NCI-H748 (cell line): ENCODE data around the gene SLC39A9.
"Not testable (repeated sequence)": the region's sequence is repeated elsewhere in the genome, so short reads cannot be mapped to it uniquely, and the experiment has no call there.

Experiments used
- DNase-seq: peaks from one replicate; lab custom pipeline; 2025; ENCODE audit not compliant: unreplicated experiment; lab: John Stamatoyannopoulos, UW

Gene SLC39A9

GRCh38 chr14:69475194-69475818 lies 76.8 kb downstream of the SLC39A9 start:
- DNase-seq, result peak; percentile 47

DNA sequence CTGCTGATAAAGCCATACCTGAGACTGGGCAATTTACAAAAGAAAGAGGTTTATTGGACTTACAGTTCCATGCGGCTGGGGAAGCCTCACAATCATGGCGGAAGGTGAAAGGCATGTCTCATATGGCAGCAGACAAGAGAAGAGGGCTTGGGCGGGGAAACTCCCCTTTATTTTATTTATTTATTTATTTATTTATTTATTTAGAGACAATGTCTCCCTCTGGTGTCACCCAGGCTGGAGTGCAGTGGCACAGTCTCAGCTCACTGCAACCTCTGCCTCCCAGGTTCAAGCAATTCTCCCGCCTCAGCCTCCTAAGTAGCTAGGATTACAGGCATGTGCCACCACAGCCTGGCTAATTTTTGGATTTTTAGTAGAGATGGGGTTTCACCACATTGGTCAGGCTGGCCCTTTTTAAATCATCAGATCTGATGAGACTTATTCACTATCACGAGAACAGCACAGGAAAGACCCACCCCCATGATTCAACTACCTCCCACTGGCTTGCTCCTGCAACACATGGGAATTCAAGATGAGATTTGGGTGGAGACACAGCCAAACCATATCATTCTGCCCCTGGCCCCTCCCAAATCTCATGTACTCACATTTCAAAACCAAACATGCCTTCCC lies 78.4 kb downstream of the SLC39A9 start:
- DNase-seq, result not testable (repeated sequence)

- DNase-seq, result not testable (repeated sequence)
Measured at GRCh38 chr14:69478055-69478454, 79.6 kb downstream of the SLC39A9 start.

- DNase-seq, result no peak
Measured at GRCh38 chr14:69479696-69480095, 81.2 kb downstream of the SLC39A9 start.

- no peak for DNase-seq
Measured at GRCh38 chr14:69480136-69480535, 81.6 kb downstream of the SLC39A9 start.

DNA sequence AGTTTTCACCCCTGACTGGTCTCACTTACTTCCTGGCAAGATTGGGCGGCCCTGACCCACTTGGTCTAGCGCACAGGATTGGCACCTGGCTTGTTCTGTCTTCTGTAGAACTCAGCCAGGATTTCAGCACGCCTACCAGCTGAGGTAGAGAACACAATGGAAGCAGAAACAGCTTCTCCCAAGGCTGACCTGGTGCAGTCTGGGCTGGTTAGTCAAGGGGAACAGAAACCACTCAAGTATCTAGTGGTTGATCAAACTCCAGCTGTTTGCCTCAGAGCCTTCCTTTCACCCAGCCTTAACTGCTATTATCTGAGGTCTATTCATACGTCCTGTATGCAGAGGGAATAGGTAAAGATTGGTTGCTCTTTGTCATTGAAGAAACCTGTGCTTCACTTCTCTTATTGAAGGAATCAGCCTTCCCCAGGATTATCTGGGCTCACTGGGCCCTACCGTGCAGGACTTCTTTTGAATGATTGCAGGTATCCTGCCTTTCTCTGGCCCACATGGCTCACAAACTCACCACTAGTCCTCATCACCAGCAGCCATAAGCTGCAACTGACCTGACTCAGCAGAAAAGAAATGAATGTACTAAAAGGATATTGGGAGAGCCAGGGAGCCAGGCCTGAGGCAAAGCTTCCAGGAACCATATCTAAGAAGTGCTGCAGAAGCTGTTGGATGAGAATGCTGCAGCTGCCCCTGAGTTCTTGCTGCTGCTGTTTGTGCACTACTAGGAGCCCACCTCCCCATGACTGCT lies 83.5 kb downstream of the SLC39A9 start:
- DNase-seq, result no peak

- peak; percentile 57 for DNase-seq
Measured at GRCh38 chr14:69483765-69484443, 85.4 kb downstream of the SLC39A9 start.

GRCh38 chr14:69484444-69485314 lies 86.2 kb downstream of the SLC39A9 start, which contains the start of gene PLEKHD1:
Gene PLEKHD1, plus strand, starts transcription at chr14:69484728. Its CDS starts 238 bp downstream, at chr14:69484966.
- peak; percentile 70 for DNase-seq

DNA sequence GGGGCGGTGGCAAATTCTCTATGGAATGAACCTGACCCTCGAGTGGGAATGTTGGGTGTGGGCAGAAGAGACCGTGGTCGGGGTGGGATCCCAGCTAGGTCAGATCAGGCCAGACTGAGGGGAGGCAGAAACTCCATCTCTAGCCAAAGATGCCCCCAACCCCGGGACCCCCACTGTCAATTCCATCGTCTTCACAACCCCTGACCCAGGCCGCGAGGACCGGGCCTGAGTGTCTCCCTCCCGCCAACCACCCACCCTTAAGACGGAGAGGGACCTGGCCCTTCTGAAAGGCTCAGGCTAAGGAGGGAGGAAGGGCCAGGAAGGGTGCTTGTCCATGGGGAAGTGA lies 86.8 kb downstream of the SLC39A9 start:
- no peak for DNase-seq

- DNase-seq, result no peak
Measured at GRCh38 chr14:69485701-69486100, 87.2 kb downstream of the SLC39A9 start.

DNA sequence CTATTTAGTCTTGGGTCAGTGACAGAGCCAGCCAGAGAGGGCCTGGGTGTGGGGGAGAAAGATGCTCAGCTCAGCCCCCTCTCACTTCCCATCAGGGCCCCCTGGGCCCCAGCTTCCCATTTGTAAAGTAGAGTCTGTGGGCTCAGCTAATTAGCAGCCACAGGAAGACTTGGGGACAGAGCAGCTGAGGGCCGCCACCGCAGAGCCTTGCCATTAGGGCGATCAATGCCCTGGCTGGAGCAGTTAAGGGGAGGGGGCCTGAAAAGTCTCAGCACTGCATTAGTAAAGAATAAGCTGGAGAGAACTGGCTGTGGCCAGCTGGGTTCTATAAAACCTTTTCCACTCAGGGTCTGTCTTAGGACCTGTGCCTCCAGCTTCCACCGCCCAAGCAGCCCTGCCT lies 88.7 kb downstream of the SLC39A9 start:
- no peak for DNase-seq

GRCh38 chr14:69487771-69488170 lies 89.3 kb downstream of the SLC39A9 start:
- DNase-seq, result no peak

- no peak for DNase-seq
Measured at GRCh38 chr14:69489495-69489894, 91.0 kb downstream of the SLC39A9 start.

GRCh38 chr14:69490219-69490918 lies 91.9 kb downstream of the SLC39A9 start:
- DNase-seq, result no peak

GRCh38 chr14:69491193-69491592 lies 92.7 kb downstream of the SLC39A9 start:
- no peak for DNase-seq

DNA sequence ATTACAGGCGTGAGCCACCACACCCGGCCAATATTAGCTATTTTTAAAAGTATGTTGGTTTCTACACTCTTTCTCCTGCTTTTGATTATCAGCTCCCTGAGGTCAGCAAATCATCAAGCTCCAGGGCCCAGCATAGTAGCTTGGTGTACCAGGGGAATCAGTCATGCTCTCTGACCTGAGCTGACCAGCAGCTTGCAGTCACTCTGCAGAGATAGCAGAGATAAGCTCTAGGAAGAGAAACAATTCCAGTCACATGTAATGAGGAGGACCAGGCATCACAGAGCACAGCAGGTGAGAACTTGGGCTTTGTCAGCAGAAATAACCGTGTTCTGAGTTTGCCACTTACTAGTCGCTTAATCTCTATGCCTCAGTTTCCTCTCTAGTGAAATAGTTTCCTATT lies 94.5 kb downstream of the SLC39A9 start:
- no peak for DNase-seq

DNA sequence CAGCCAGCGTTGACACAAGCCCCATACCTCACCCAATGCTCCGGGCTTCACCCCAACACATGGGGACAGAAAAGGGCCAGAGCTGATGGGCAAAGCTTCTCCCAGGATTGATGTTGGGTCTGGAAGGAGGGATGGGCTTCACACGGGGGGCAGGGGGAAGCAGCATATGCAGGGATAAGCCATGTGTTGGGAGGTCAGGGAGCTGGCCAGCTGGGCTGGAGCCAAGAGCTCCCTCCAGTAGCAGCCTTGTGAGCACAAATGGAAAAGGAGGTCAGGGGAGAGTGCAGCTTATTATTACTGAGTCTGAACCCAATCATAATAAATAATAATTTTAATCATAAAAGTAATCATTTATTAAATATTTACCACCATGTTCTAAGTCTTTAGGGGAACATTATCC lies 95.3 kb downstream of the SLC39A9 start:
- DNase-seq, result no peak

DNA sequence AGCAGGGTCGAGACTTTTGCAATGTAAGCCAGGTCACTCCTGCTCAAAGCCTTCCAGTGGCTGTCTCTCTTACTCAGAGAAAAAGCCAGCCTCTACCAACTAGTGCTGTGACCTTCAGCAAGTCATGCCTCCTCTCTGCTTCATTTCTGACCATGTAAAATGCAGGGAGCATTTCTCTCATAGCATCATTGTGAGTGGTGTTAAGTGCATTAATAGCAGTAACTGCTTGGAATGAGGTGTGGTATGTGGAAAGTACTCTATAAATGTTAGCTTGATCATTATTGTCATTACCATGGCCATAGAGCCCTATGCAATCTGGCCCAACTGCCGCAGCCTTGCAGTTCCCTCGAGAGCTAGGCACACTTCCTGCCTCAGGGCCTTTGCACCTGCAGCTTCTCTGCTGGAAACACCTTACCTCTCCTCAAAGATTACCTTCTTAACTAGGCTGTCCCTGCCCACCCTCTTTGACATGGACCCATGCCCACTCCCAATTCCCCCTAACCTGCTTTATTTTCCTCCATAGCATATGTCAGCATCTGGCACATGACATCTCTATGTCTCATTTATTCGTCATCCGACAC lies 96.9 kb downstream of the SLC39A9 start:
- no peak for DNase-seq

DNA sequence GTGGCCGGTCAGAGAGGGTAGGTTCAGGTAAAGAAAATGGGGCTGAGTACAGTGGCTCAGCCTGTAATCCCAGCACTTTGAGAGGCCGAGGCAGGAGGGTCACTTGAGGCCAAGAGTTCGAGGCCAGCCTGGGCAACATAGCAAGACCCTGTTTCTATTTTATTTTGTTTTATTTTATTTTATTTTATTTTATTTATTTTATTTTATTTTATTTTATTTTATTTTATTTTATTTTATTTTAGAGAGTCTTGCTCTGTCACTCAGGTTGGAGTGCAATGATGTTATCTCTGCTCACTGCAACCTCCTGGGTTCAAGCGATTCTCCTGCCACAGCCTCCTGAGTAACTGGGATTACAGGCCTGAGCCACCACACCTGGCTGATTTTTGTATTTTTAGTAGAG lies 99.4 kb downstream of the SLC39A9 start:
- not testable (repeated sequence) for DNase-seq

GRCh38 chr14:69498286-69498685 lies 99.8 kb downstream of the SLC39A9 start:
- DNase-seq, result not testable (repeated sequence)
